Astrocyte of the cerebellum (primary cell): ENCODE data around the gene CREG1.

ENCODE experiments used
- DNase-seq: peaks from one replicate; pipeline ENCODE4 v3.0.0-alpha.2; 2011; ENCODE audit warnings: low read depth
- H3K4me3 ChIP-seq: 2 replicates; pipeline ENCODE4 v1.5.1; 2011; ENCODE audit warnings: mild to moderate bottlenecking, low read depth, low read length, moderate library complexity
- in situ Hi-C: cut with HindIII; loops from 2 replicates; pipeline ENCODE4 v1.10.0; 2017; ENCODE audit warnings: low sequenced_read_pairs
- TF ChIP-seq, protein P1 (sequence below): IDR thresholded peaks from 2 replicates; pipeline ENCODE4 v1.5.1; 2012; ENCODE audit warnings: low read length, low read depth, moderate library complexity, mild to moderate bottlenecking; ENCODE audit errors: missing control alignments

The CREG1 gene

DNA sequence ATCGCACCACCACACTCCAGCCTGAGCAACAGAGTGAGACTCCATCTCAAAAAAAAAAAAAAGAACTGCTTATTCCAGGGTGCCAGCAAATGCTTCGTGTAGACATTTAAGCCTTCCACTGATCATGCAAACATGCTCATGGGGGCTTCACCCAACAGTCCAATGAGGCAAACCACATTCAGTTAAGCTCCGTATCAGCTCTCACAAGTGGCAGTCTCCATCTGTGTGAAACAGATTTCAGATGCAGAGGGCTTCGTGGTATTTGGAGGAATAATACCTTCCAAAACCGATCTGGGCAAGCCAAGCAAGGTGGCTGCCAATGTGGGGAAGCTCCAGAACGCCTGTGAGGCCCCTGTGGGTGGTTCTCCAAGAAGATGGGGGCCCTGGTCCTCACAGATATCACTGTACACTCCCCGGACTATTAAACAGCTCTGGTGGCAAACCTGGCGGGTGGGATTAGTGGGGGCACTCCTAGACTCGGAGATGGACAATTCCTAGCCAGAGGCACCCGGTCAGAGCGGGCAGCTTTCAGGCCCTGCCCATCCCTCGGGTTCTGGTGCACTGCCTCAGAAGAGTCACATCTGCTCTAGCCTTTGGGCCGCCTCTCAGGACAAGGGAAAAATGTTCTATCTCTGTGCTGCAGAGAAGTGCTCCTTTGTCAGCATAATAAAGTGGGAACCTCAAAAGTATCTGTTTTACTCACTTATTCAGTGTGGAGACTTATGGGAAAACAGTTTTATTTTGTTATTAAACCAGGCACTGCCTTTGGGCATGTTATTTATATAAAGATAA is 10.2 kb downstream of the CREG1 start:
- TF ChIP-seq, protein P1, sequence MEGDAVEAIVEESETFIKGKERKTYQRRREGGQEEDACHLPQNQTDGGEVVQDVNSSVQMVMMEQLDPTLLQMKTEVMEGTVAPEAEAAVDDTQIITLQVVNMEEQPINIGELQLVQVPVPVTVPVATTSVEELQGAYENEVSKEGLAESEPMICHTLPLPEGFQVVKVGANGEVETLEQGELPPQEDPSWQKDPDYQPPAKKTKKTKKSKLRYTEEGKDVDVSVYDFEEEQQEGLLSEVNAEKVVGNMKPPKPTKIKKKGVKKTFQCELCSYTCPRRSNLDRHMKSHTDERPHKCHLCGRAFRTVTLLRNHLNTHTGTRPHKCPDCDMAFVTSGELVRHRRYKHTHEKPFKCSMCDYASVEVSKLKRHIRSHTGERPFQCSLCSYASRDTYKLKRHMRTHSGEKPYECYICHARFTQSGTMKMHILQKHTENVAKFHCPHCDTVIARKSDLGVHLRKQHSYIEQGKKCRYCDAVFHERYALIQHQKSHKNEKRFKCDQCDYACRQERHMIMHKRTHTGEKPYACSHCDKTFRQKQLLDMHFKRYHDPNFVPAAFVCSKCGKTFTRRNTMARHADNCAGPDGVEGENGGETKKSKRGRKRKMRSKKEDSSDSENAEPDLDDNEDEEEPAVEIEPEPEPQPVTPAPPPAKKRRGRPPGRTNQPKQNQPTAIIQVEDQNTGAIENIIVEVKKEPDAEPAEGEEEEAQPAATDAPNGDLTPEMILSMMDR = no peak
- H3K4me3 ChIP-seq = no peak overlapping the region
- in situ Hi-C loops = no loop called here
- no peak for DNase-seq

DNA sequence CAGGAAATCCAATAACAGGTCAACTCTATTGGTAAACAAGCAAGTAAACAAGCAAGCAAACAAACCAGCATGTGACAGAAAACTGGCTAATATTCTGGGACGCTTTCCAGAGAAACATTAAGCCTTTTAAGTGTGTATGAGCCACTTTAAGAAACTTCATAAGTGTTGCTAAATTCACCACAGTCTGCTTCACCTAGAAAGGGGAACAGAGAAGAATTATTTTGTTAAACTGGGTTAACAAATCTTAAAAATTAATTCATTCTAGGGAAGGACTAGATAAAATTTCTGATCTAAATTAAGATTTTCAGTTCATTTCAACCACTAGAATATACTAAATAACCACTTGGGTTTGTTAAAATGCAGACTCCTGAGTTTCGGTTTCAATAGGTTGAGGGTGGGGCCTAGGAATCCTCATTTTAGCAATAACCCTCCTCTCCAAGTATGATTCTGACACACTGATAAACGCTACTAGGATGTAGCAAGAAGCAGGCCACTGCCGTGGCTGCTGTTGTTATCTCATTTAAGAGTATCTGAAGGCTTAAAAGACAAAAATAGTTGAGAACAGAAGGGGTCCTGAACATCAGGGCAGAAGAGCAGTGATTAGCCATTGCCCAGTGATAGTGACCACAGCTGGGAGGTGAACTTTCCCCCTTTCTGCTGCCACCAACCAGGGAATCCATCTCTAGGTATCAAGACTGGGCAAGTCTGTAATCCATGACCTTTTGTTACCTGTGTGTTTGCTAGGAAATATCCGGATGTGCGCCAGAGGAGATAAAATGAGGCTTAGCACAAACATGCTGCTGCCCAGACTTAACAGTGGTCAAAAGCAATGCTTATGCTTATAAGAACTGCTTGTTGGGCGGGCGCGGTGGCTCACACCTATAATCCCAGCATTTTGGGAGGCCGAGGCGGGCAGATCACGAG is 11.2 kb downstream of the CREG1 start:
- TF ChIP-seq, protein P1 = no peak
- in situ Hi-C loops = no loop called here
- no peak overlapping the region for H3K4me3 ChIP-seq
- DNase-seq = no peak

DNA sequence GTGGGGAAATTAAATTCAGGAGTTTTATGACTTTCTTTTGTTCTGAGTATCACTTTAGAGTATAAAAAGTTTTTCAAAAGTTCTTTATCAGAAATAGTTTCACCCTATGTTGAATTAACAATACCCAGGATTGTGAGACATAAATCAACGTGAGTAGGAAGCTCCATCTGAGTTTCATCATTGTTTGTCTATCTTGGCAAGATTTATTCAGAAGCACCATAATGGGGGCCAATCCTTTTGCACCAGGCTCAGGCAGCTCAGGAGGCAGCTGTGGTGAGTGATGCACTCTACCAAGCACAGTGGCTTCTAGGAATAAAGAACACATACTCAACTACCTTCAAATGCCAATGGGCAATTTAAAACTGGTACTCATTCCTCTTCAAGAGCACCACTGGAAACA is 12.0 kb downstream of the CREG1 start:
- no peak overlapping the region for H3K4me3 ChIP-seq
- in situ Hi-C loops = no loop called here
- TF ChIP-seq, protein P1 = no peak
- no peak for DNase-seq

DNA sequence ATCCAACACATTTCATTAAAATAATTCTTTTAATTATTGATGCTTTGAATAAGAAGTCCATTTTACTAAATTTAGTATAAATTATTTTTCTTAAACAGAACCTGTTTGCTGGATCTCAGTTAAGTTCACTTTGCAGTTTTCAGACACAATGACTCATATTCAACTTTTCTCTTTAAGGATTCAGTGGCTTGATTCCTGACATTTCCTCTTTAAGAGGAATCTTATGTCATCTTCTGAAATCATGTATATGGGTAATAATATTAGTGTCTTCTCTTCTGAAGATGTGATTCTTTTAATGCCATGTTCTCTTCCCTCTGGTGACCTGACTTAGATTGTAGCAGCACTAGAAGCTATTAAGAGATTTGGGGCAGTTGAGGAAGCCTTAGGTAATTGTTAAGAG is 12.6 kb downstream of the CREG1 start:
- no peak overlapping the region for H3K4me3 ChIP-seq
- in situ Hi-C loops = no loop called here
- TF ChIP-seq, protein P1 = no peak
- no peak for DNase-seq

DNA sequence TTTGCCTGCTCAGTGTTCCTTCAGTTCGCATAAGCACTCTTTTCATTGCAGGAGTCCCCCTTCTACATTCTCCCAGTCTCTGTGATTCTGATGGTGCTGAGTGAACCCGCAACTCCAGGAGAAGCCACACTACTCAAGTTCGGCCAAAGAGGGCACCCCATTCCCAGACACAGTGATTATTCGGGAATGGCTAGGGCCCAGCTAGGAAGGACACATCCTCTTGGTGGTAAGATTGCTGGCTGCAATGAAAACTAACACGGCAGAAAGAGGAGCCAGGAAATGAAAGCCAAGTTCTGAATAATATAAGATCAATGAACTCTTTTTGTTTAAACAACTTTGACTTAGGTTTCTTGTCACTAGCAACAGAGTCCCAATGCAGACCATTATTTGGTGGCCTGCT is 14.9 kb downstream of the CREG1 start:
- DNase-seq = no peak
- TF ChIP-seq, protein P1 = no peak
- no peak overlapping the region for H3K4me3 ChIP-seq
- in situ Hi-C loops = loop anchor here (10.0 kb wide), 1 partner anchor 274 kb away; no protein-coding TSS in a partner anchor

DNA sequence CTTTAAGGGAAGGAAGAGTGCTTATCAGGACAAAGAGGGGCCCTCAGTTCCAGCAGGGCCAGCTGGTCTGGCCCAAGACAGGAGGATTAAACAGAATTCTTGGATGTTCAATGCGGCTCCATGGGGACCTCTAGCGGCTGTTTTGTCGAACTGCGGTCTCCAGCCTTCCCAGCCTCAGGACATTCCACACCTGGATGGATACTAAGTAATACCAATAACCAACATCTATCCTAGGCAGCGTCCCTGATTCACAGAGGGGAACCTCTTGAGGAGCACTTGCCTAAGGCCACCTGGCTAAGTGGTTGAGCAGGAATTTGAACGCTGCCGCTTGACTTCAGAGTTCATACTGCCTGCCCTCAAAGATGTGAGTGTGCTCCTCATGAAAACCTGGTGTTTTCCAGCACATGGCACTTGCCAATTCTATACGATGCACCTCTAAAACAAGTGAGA is 19.7 kb downstream of the CREG1 start:
- in situ Hi-C loops = loop anchor here (10.0 kb wide), 1 partner anchor 269 kb away; no protein-coding TSS in a partner anchor
- TF ChIP-seq, protein P1 = peak; percentile 93
- DNase-seq = peak; percentile 53
- H3K4me3 ChIP-seq = no peak overlapping the region
